Calu3 (cell line): ENCODE results near the gene COL6A2. TPM values are rescaled to one million over a fixed set of nuclear protein-coding genes. Genes with fewer than 3 reads are reported as not detected.

ENCODE experiments used
- BruUV-seq: library from RNA; stranded (reverse); fragments of 400-500 nt; replicated peaks from 2 replicates; lab custom pipeline; 2021; lab: Mats Ljungman, UMichigan
- CTCF ChIA-PET: fragments of 300-600 bp; sonication (Branson Sonifier 250); formaldehyde crosslinking; loops from one replicate; lab custom pipeline; 2022; ENCODE audit warnings: antibody characterized with exemption; lab: Charles Lee
- DNase-seq: peaks from one replicate; pipeline ENCODE4 v3.0.0; 2022
- H3K27ac Mint-ChIP-seq: one replicate; pipeline ENCODE4 v1.8.0; 2022; ENCODE audit warnings: mixed read lengths; ENCODE audit not compliant: unreplicated experiment
- H3K27me3 Mint-ChIP-seq: one replicate; pipeline ENCODE4 v1.8.0; 2022; ENCODE audit warnings: mixed read lengths; ENCODE audit not compliant: unreplicated experiment
- H3K36me3 Mint-ChIP-seq: one replicate; pipeline ENCODE4 v1.8.0; 2022; ENCODE audit warnings: mild to moderate bottlenecking, moderate library complexity, mixed read lengths; ENCODE audit not compliant: insufficient read depth, unreplicated experiment
- H3K4me1 Mint-ChIP-seq: one replicate; pipeline ENCODE4 v1.8.0; 2022; ENCODE audit warnings: mild to moderate bottlenecking, low read depth, mixed read lengths; ENCODE audit not compliant: unreplicated experiment
- H3K4me3 Mint-ChIP-seq: one replicate; pipeline ENCODE4 v1.8.0; 2022; ENCODE audit warnings: mild to moderate bottlenecking, low read depth, moderate library complexity, mixed read lengths; ENCODE audit not compliant: unreplicated experiment
- H3K9me3 Mint-ChIP-seq: one replicate; pipeline ENCODE4 v1.8.0; 2022; ENCODE audit warnings: low read depth, mixed read lengths; ENCODE audit not compliant: unreplicated experiment
- intact Hi-C: fragments of 100-400 bp; cut with micrococcal nuclease; formaldehyde crosslinking; loops from one replicate; pipeline ENCODE4 v1.10.0; 2022; ENCODE audit not compliant: unreplicated experiment
- total RNA-seq: library from RNA; stranded (reverse); gene quantifications from 2 replicates; pipeline ENCODE4 v1.2.3, GENCODE V29; 2022
- TF ChIP-seq, protein P1 (sequence below): fragments of 200-600 bp; IDR thresholded peaks from one replicate; pipeline ENCODE4 v1.8.0; 2022; ENCODE audit warnings: antibody characterized with exemption; ENCODE audit not compliant: unreplicated experiment

Gene COL6A2
- total RNA-seq, 1 experiment from 2014 or later, result 3.4 TPM

DNA sequence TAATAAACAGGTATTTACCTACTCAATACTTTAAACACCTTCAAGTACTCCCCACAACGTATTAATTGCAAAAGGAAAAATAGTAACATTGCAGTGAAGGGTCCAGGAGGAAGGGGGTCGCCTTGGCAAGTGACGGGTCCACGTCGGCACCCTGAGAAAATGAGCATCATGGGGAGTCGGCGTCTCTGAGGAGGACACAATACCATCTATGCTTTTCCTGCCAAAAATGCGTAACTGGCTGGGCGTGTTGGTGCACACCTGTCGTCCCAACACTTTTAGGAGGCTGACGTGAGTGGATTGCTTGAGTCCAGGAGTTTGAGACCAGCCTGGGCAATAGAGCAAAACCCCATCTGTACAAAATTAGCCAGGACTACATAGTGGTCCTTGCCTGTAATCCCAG is 50.2 kb downstream of the COL6A2 start:
- intact Hi-C loops, result loop anchor here (5.0 to 10.0 kb wide), 2 partner anchors 77 to 176 kb away; partner anchors contain the start of gene LSS
- Mint-ChIP-seq H3K36me3 (peaks cover 8% of the 10 kb centered on the region), H3K4me1 (peaks cover 11% of the 10 kb centered on the region), H3K27me3 (no peaks in the 10 kb centered on the region), H3K4me3 (no peak overlapping the region), H3K27ac (no peak overlapping the region), H3K9me3 (no peaks in the 10 kb centered on the region)
- CTCF ChIA-PET, result no interaction called here
- no TSS peak for BruUV-seq
- TF ChIP-seq, protein P1, sequence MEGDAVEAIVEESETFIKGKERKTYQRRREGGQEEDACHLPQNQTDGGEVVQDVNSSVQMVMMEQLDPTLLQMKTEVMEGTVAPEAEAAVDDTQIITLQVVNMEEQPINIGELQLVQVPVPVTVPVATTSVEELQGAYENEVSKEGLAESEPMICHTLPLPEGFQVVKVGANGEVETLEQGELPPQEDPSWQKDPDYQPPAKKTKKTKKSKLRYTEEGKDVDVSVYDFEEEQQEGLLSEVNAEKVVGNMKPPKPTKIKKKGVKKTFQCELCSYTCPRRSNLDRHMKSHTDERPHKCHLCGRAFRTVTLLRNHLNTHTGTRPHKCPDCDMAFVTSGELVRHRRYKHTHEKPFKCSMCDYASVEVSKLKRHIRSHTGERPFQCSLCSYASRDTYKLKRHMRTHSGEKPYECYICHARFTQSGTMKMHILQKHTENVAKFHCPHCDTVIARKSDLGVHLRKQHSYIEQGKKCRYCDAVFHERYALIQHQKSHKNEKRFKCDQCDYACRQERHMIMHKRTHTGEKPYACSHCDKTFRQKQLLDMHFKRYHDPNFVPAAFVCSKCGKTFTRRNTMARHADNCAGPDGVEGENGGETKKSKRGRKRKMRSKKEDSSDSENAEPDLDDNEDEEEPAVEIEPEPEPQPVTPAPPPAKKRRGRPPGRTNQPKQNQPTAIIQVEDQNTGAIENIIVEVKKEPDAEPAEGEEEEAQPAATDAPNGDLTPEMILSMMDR, result no peak
- no peak for DNase-seq

DNA sequence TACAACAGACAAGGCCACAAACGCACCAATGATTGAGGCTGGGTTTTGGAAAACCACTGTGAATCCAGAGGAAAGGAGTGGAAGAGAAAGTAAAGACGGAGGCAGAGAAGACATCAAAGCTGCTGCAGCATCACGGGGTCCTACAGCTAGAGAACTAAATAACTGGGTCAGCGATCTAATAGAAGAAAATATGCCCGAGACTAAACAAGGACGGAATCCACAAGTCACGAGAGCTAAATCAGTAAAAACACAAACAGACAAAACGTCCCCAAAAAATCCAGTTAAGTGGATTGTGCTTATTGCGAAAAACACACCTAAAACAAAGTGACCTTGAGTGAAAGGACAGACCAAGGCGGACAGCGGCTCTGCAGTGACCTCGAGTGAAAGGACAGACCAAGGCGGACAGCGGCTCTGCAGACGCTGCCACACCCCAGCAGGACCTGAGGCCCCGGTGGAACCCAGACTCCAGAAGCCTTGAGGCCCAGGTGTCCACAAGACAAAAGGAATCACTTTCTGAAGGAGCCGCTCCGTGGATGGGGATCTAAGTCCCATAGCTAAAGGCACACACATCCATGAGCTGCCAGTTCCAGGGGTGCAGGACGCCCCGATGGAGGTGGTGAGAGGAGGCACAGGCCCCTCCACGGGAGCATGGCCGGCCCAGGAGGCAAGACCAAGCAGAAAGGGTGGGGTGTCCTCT is 51.4 kb downstream of the COL6A2 start:
- no TSS peak for BruUV-seq
- Mint-ChIP-seq H3K27me3 (no peaks in the 10 kb centered on the region), H3K36me3 (no peaks in the 10 kb centered on the region), H3K4me3 (no peak overlapping the region), H3K9me3 (no peaks in the 10 kb centered on the region), H3K27ac (no peak overlapping the region), H3K4me1 (peaks cover 2% of the 10 kb centered on the region)
- DNase-seq, result no peak
- intact Hi-C loops, result loop anchor here (5.0 to 10.0 kb wide), 2 partner anchors 75 to 177 kb away; partner anchors contain the start of gene LSS
- CTCF ChIA-PET, result no interaction called here
- TF ChIP-seq, protein P1, result no peak

DNA sequence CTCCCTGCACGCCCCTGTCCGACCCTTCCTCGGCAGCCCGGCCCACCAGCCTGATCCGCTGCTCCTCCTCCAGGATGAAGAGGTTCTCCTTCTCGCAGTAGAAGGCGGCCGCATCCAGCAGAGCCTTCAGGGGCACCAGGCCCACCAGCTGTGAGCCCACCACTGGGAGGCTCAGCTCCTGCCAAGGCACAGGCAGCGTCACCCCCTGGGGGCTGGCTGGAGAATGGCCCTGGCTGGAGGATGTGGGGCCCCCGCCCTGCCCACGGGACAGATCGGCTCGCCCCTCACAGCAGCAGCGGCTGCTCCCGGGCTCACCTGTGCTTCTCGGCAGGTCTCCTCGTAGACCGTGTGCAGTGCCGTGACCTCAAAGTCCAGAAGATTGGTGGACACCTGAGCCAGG is 52.2 kb downstream of the COL6A2 start:
- Mint-ChIP-seq H3K9me3 (no peaks in the 10 kb centered on the region), H3K36me3 (no peaks in the 10 kb centered on the region), H3K27ac (no peak overlapping the region), H3K4me3 (no peak overlapping the region), H3K27me3 (no peaks in the 10 kb centered on the region), H3K4me1 (no peaks in the 10 kb centered on the region)
- intact Hi-C loops, result no loop called here
- BruUV-seq, result no TSS peak
- DNase-seq, result no peak
- TF ChIP-seq, protein P1, result no peak
- CTCF ChIA-PET, result no interaction called here

DNA sequence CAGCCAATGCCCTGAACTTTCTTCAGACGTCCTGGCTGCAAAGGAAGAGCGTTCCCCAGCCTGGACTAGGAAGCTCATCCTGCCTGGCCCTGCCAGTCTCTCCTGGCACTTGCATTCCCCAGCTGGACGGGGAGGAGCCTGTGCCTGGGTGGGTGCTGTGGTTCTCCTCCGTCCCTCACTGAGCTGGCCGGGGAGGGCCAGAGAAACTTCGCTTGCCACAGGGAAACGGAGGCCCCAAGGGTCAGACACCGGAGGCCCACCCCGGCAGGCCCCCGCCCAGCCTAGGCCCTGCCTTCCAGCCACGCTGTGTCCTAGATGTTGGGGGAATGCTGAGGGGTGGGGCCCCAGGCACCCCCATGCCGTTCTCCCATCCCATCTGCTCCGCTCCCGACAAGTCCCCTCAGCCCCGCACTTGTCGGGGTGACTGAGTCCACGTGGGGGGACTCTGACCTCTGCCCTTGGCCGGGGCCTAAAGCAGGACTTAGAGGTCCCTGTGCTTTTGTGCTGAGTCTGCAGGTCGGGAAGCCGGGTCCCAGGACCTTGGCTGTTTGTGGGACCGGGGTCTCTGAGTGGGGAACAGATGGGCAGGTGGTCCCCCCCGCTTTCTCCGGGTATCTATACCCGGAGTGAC is 52.7 kb downstream of the COL6A2 start:
- DNase-seq, result no peak
- BruUV-seq, result no TSS peak
- no peak overlapping the region for H3K27ac Mint-ChIP-seq
- intact Hi-C loops, result no loop called here
- H3K4me1 Mint-ChIP-seq, result no peaks in the 10 kb centered on the region
- no peaks in the 10 kb centered on the region for H3K9me3 Mint-ChIP-seq
- H3K4me3 Mint-ChIP-seq, result no peak overlapping the region
- TF ChIP-seq, protein P1, result no peak
- no peaks in the 10 kb centered on the region for H3K27me3 Mint-ChIP-seq
- CTCF ChIA-PET, result no interaction called here
- no peaks in the 10 kb centered on the region for H3K36me3 Mint-ChIP-seq
